NCI-H82 treated with DMSO at 0.1 percent for 48 hours (cell line): Measurements from ENCODE around the gene SYNGR3.

Experiments
- DNase-seq: peaks from one replicate; lab custom pipeline; 2025; ENCODE audit not compliant: unreplicated experiment; lab: John Stamatoyannopoulos, UW

Gene SYNGR3

GRCh38 chr16:1976951-1977874 lies 12.6 kb upstream of the SYNGR3 start:
- no peak for DNase-seq

- DNase-seq, result no peak
Measured at GRCh38 chr16:1977875-1978268, 11.9 kb upstream of the SYNGR3 start.

- DNase-seq, result no peak
Measured at GRCh38 chr16:1978476-1979120, 11.2 kb upstream of the SYNGR3 start.

GRCh38 chr16:1979271-1980029 lies 10.3 kb upstream of the SYNGR3 start:
- DNase-seq, result no peak

GRCh38 chr16:1980030-1980769 lies 9.6 kb upstream of the SYNGR3 start:
- DNase-seq, result no peak

GRCh38 chr16:1980770-1981087 lies 9.0 kb upstream of the SYNGR3 start:
- no peak for DNase-seq

GRCh38 chr16:1981398-1981836 lies 8.4 kb upstream of the SYNGR3 start, which contains the start of gene NOXO1:
NOXO1 (minus strand) TSS chr16:1981469; CDS start chr16:1981179, 290 bp downstream.
- DNase-seq, result no peak

- DNase-seq, result no peak
Measured at GRCh38 chr16:1982013-1982433, 7.7 kb upstream of the SYNGR3 start.

GRCh38 chr16:1982991-1983543 lies 6.7 kb upstream of the SYNGR3 start:
- no peak for DNase-seq

GRCh38 chr16:1983544-1984346 lies 6.0 kb upstream of the SYNGR3 start, which contains the start of gene GFER:
GFER (plus strand) TSS chr16:1984193; CDS start chr16:1984219, 26 bp downstream.
- DNase-seq, result peak; percentile 64

GRCh38 chr16:1984347-1985225 lies 5.2 kb upstream of the SYNGR3 start:
- no peak for DNase-seq

- DNase-seq, result no peak
Measured at GRCh38 chr16:1985466-1986150, 4.2 kb upstream of the SYNGR3 start.

- no peak for DNase-seq
Measured at GRCh38 chr16:1987198-1987597, 2.6 kb upstream of the SYNGR3 start.

- no peak for DNase-seq
Measured at GRCh38 chr16:1990101-1990350, 256 bp downstream of the SYNGR3 start.

- DNase-seq, result no peak
Measured at GRCh38 chr16:1990351-1991134, 773 bp downstream of the SYNGR3 start.

- DNase-seq, result no peak
Measured at GRCh38 chr16:1991135-1991551, 1.4 kb downstream of the SYNGR3 start.

- DNase-seq, result no peak
Measured at GRCh38 chr16:1991588-1991947, 1.8 kb downstream of the SYNGR3 start.
